WI38 (cell line): Measurements from ENCODE around the gene GPC5.

Experiments
- H3K4me3 ChIP-seq: 2 replicates; pipeline ENCODE4 v1.5.1; 2011; ENCODE audit warnings: low read depth, mild to moderate bottlenecking, control low read depth, low read length
- CTCF ChIP-seq: IDR thresholded peaks from 2 replicates; pipeline ENCODE4 v1.5.1; 2012; ENCODE audit warnings: low read depth, mild to moderate bottlenecking, control low read depth, low read length

Gene GPC5

GRCh38 chr13:91627952-91628739, 229.7 kb downstream of the GPC5 start:
- TF ChIP-seq CTCF = no peak
- no peak overlapping the region for H3K4me3 ChIP-seq

DNA sequence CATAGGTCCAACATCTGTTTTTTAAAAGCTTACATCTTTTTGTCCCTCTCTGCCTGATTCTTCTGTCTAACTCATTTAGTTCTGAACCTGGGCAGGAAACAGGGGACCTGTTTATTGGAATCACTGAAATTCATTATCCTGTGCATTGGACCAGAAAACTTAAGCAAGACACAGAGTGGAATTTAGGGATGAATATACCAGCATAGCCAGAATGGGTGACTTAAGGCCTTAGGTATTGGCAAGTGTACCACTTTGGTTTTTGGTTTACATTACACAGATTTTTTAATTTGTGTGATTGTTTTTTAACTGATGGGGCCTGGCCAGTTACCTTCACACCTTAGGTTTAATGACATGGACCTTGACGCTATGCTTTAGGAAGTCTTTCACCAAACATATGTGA, 232.5 kb downstream of the GPC5 start:
- H3K4me3 ChIP-seq = no peak overlapping the region
- no peak for TF ChIP-seq CTCF

- no peak for TF ChIP-seq CTCF
- no peak overlapping the region for H3K4me3 ChIP-seq
Observed at GRCh38 chr13:91632086-91632485, 233.7 kb downstream of the GPC5 start.

DNA sequence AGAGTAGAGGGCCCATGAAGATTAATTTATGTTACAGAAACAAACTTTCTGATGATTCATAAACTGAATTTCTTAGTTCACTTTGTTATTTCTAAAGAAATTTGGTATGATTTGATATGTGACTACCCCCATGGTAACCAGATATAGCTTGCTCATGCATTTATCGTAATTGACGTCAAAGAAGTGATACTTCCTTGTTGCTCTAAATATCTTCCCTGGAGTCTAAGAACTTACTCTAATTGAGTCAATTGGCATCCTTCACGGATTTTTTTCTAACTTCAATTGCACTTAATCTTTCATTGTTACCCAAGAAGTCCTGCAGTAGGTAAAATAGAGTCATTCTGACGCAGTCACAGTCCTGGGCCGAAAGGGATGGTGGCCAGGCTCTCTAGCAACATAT, 240.9 kb downstream of the GPC5 start:
- no peak for TF ChIP-seq CTCF
- no peak overlapping the region for H3K4me3 ChIP-seq

DNA sequence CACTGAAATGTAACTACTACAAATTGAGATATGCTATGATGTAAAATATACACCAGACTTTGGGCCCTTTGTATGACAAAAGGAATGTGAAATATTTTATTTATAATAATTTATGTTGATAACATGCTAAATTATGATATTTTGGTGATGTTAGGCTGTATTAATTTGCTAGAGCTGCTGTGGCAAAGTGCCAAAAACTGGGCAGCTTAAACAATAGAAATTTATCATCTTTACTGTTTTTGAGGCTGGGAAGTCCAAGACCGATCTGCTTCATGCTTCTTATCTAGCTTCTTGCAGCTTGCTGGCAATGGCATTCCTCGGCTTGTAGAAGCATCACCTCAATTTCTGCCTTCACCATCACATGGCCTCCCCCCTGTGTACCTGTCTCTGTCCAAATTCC, 245.0 kb downstream of the GPC5 start:
- no peak for TF ChIP-seq CTCF
- no peak overlapping the region for H3K4me3 ChIP-seq

- no peak for TF ChIP-seq CTCF
- no peak overlapping the region for H3K4me3 ChIP-seq
Observed at GRCh38 chr13:91644806-91645205, 246.4 kb downstream of the GPC5 start.

DNA sequence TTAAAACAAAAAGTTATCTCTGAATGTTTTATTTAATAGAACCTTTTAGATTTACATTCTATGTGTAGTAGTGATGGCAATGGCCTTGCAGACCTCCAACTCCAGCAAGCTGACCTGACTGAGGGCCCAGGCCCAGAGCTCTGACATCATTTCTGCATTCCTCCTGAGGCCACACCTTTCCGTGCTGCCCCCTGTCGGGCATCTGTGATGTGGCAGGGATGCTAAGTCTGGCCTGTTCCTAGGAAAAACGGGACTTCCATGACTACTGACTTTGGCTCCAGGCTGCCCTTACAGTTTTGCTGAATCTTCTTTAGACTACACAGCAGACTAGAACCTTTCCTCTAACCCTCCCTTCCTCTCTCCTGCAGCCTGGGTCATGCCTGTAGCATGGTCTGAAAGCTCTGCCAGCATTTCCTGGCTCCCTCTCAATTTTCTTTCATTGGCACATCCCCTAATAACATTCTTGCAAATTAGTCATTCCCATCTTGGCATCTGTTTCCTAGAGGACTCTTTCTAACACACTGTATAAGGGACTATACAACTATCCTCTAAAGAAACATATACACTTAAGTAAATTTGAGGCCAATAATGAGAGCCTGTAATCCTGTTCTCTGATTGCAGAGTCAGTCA, 249.1 kb downstream of the GPC5 start:
- no peak overlapping the region for H3K4me3 ChIP-seq
- no peak for TF ChIP-seq CTCF
